ENCODE data around the gene ABCB1.

Gene ABCB1

DNA sequence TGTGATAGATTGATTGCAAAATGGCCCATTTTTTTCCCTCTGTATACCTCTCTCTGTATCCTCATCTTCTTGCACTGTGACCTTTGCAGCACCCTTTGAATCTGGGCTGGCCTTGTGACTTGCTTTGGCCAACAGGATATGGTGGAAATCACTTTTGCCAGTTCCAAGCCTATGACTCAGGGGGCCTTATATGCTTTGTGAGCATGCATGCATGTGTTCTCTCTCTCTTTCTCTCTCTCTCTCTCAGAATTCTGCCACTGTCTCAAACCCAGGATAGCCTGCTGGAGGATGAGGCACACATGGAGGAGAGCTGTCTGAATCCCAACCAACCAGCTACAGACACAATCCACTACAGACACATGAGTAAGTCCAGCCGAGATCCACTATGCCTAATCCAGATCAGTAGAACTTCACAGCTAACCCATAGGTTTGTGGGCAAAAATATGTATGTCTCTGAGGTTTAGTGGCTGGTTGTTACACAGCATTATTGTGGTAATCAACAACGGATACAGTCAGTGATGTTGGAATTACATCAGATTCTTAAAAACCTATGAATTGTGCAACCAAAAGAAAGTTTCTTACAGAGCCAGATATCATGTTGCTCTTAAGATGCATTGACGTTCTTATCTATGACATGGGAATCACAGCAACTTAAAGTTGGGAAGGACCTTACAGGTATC lies 83.4 kb downstream of the ABCB1 start:
- in situ Hi-C loops (cut with MboI; ENCODE audit: low sequenced_read_pairs) = no loop called here

DNA sequence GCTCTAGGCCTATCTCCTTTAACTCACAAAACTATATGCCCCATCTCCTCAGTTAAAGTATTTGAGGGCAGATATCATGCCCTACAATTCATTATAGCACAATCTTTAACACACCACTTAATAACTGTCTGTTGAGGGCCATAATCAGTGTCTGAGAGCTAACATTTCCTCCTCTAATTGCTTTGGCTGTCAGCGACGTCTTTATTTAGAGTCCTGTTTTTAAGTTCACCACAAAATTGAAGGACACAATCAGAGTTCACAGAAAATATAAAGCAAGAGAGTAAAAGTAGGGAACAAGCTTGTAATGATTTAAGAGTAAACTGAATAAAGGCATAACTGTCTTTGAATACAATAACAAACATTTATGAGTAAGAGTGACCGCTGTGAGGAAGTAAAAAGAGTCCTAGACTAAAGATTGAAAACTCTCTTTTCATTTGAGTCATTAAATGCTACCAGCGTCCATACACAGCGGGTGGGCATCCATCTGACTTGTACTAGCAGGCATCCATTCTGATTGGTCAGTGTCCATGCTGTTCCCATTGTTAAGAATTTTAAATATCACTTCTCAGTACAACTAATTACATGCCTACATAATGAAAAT lies 86.8 kb downstream of the ABCB1 start:
- in situ Hi-C loops (cut with MboI; ENCODE audit: low sequenced_read_pairs) = no loop called here

DNA sequence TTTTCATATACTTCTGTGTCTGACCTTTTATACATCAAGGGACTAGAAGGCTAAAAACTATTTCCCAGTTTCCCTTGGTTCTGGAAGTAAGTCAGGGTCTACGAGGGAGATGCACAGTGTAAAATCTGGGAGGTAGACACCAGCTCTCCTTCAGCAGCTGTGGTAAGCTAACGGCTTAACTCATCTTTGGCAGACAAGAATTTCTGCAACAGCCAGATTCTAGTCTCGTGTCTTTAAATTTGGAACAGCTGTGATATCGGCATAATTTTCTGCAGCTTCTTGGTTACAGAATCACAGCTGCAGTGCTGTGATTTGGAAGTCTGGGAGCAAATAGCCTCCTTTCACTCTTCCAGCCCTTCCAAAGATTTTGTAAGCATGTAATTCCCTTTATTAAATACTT lies 87.8 kb downstream of the ABCB1 start:
- in situ Hi-C loops (cut with MboI; ENCODE audit: low sequenced_read_pairs) = no loop called here

DNA sequence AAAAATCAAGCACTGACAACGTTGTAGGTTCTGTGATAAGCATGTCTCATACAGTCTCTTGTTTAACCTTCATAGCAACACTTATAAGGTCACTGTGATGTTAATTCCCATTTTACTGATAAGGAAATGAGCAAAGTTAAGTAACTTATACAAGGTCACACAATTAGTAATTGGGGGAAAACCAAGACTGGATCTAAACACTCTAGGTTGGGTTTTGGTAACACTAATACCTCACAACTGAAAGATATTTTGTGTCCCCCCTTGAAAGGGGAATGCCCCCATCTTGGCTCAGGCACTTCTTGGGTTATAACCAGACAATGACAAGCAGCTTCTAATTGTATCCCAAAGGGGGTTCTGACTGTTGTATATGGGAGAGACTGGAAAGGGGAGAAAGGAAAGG lies 89.2 kb downstream of the ABCB1 start:
- in situ Hi-C loops (cut with MboI; ENCODE audit: low sequenced_read_pairs) = no loop called here

DNA sequence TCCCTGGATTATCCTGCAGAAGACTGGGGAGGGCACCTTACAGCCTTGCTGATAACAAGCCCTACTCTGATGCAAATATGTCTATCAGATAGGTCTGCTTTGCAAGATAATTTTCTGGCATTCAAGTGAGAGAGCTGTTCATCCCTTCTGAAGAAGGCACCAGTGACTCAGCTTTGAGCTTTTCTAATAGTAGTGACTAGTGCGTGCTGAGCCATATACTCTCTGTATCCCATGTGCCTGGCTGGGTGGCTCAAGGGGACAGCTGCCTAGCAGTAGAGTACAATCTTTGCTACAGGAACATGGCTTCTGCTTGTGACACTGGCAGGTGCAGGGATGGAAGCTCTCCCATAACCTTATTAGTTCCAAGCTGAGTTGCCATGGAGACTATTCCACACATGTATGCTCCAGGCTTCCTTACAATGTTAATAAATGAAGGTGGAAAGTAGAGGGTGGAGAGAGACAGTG lies 90.2 kb downstream of the ABCB1 start:
- in situ Hi-C loops (cut with MboI; ENCODE audit: low sequenced_read_pairs) = no loop called here

DNA sequence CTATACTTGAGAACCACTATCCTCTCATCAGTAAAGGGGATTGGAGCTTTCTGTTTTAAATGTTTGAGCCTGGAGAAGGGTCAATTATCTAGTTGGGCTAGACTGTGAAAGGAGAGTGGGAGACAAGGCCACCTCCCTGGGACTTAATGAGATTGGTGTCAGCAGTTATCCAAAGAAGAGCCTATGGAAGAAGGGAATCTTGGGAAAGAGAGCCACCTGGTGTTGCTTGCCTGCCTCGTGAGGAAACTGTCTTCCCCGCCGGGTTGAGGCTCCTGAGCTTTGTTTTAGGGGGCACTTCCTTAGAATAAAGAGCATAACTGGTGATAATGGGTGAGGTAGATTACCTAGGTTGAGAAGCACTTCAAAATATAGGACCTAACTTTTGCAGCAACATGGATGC lies 93.2 kb downstream of the ABCB1 start:
- in situ Hi-C loops (cut with MboI; ENCODE audit: low sequenced_read_pairs) = no loop called here

DNA sequence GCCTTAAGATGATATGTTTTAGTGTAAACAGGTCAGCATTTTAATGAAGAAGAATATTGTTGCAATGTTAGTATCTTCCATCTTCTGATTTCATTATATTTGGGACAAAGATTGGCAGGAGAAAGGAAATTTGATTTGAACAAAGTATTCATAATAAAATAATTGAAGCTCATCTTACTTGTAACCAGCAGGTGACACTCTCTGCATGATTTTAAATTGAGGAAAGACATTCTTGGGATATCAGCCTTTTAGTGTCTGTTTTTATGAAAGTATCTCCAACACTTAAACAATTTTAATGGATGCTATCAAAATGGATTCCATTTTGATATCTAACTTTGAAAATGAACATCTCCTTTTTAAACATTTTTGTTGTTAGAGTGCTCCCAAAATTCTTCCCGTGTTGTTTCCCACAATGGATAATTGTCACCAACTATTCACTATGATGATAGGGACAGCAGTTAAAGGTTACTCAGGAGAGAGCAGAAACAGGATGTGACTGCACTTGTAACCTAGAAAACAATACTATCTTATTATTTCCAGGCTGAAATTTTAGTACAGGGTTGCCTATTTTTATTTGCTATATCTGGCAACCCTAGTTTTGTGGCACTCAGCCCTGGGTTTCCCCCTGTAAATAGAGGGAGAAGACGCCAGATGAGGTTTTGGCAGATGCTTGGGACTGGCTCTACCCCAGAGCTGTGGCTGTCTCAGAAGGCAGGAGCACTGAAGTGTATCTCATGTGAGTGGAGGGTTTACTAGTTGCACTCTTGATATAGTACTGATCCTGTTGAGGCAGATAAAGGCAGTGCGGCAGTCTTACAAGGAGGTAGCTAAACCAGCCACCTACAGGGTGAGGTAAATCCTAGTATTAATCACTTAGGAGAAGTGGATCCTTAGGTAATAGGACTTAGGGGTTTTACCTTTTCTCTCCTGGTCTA lies 94.2 kb downstream of the ABCB1 start:
- in situ Hi-C loops (cut with MboI; ENCODE audit: low sequenced_read_pairs) = no loop called here

DNA sequence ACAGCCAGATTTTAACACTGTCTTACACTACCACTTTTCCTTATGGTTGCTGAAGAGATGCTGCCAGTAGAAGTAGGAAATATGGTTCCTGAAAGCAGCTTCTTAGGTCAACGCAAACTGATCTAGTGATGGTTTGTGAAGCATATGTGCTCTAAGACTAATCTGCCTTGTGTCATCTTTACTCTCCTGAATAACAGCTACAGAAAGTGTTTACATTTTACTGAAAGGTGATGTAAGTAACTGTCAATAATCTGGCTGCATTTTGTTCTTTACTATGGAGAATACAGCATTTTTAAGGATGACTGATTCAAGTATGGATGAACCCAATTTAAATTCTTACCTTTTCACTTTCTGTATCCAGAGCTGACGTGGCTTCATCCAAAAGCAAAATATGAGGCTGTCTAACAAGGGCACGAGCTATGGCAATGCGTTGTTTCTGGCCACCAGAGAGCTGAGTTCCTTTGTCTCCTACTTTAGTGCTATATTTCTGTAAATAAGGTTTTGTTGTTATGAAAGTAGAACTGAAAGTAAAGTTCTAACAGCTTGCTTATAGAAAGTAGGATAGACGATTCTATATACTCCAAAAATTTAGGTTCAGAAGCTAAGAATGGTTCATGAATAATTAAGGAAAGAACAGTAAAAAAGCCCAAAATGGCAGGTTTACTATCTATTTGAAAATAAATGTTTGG lies 95.0 kb downstream of the ABCB1 start:
- in situ Hi-C loops (cut with MboI; ENCODE audit: low sequenced_read_pairs) = no loop called here

DNA sequence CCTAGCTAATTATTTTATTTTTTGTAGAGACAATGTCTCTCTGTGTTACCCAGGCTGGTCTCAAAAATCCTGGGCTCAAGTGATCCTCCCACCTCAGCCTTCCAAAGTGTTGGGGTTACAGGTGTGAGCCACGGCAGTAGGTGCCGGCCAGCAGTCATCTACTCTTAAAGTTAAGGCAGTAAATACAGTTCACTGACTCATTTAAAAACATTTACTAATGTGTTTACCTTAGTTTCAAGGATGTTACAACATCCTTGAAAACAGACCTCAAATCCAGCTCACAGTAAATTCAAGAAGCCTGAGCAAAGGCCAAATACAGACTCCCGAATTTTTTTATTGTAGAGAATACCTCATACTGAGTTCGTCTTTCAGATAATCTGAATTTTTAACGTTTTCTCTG lies 95.6 kb downstream of the ABCB1 start:
- in situ Hi-C loops (cut with MboI; ENCODE audit: low sequenced_read_pairs) = no loop called here

DNA sequence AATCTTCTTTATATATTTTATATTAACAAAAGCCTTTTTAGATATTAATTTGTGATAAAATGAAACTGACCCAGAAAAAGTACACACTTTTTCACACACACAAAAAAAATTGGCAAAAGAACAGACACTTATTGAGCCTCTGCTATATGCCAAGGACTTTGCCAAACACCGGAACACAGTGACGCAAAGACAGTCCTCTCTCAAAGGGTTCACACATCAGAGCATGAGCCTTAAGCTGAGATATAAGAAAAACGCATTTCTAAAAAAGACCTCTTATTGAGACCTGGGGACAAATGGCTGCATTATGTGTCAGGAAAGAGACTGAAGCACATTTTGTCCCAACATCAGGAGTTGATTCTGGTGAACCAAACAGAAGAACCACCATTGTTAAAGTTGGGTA lies 101.2 kb downstream of the ABCB1 start:
- in situ Hi-C loops (cut with MboI; ENCODE audit: low sequenced_read_pairs) = no loop called here

DNA sequence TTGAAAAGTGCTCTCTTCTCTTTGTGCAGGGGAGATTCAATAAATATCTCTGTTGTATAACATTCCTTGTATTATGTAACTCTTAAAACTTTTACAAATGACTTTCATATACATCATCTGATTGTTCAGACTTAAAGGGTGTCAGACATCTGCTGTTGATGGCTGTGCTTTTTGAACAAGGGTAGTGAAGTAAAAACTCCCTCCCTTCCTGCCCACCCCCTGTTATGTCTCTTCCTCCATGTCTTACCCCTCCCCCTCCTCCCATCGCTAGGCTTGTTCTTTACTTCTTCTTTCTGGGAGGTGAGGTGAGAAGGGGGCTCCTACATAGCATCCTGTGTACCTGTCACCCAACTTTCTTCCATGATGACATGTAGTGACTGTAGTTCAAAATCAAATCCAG lies 101.8 kb downstream of the ABCB1 start:
- in situ Hi-C loops (cut with MboI; ENCODE audit: low sequenced_read_pairs) = no loop called here

DNA sequence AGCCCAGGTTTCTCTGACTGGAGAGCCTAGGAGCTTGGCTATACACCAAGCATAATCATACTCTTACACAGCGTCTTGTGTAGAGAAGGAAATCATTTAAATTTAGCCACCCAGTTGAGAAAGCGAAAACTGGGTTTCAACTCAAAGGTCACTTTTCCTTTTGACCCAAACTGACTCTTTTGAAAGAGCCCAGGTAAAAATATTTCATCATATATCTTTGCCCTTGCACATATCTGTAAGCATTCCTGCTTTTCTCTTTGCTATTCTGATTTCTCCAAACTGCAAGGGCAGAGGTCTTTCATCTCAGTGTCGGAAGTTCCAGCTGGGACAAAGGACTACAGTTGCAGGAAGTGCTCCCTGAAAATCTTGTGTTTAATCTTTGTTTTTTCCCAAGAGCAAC lies 103.2 kb downstream of the ABCB1 start:
- in situ Hi-C loops (cut with MboI; ENCODE audit: low sequenced_read_pairs) = no loop called here

DNA sequence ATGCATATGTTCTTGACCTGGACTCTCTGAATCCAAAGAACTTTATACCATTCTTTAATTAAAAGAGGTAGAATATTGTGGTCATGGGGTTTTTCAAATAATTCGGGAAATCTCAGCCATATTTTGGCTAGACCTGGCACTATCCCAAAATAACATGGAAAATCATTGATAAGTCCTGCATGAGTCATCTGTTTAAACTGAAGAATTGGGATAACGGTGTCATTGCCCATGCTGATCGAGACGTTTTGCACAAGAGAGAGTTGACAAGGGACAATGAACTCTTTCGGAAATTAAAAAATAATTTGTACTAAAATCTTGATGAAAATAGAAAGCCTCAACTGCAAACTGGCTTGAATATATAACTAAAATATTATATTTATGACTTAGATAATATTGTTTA lies 105.3 kb downstream of the ABCB1 start:
- in situ Hi-C loops (cut with MboI; ENCODE audit: low sequenced_read_pairs) = no loop called here

DNA sequence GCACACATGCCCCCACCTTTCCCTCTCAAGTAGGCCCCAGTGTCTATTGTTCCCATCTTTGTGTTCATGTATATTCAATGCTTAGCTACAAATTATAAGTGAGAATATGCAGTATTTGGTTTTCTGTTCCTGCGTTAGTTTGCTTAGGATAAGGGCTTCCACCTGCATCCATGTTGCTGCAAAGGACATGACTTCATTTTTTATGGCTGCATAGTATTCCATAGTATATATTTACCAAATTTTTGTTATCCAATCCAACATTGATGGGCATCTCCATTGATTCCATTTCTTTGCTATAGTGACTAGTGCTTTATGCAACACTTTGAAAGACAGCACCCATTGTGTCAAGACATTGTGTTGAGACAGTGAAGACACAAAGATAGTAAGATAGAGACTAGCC lies 106.2 kb downstream of the ABCB1 start:
- in situ Hi-C loops (cut with MboI; ENCODE audit: low sequenced_read_pairs) = no loop called here

DNA sequence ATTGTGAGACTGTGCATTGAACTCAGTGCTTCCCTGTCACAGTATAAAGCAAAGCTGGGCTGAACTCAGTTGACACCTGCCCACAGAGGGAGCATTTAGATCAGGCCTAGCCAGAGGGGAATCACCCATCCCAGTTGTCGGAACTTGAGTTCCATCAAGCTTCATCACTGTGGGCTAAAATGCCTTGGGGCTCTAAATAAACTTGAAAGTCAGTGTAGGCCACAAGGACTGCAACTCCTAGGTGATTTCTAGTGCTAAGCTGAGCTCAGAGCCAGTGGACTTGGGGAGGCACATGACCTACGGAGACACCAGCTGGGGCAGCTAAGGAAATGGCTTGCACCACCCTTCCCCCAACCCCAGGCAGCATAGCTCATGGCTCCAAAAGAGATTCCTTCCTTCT lies 117.6 kb downstream of the ABCB1 start:
- in situ Hi-C loops (cut with MboI; ENCODE audit: low sequenced_read_pairs) = no loop called here

DNA sequence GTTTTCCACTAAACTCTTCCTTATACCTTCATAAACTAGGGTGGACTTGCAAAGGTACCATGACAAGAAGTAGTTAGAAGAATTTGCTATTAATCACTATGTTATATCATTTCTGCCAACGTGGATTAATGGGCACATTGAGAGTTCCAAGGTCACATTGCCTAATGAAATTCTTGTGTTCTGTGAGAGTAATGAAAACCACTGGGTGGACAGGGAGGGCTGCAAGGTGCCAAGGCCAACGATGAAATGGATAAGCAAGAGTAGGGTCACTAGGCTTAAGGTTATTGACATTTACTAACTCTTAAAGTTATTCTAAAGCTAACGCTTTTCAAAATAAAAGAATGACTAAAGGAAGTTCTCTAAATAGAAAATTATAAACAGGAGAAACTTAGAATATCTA lies 118.6 kb downstream of the ABCB1 start:
- in situ Hi-C loops (cut with MboI; ENCODE audit: low sequenced_read_pairs) = no loop called here

DNA sequence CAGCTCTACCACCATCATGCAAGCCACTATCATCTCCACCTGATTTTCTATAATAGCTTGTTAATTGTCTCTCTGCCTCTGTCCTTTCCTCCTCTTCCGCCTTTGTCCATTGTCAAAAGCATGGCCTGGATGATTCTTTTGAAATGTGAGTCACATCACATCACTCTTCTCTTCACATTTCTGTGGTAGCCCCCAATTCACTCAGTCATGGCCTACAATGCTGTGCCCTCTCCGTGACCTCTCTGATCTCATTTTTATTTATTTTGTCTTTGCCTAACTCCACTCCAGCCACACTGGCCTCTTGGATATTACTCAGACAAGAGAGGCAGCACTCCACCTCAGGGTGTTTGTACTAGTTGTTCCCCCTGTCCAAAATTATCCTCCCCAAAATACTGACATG lies 120.3 kb downstream of the ABCB1 start:
- in situ Hi-C loops (cut with MboI; ENCODE audit: low sequenced_read_pairs) = no loop called here

DNA sequence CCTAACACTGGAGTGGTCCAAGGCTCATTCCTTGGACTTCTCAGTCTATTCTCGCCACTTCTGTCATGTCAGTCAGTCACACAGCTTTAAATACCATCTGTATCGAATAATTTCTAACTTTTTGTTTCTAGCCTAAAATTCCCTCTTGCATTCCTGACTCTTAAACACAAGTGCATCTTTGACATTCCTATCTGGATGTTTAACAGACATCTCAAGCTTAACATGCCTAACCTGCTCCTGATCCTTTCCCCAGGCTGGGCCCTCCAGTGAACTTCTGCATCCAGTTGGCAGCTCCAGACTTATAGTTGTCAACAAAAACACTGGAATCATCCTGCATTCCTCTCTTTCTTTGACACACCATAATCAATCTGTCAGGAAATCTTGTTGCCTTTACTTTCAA lies 120.7 kb downstream of the ABCB1 start:
- in situ Hi-C loops (cut with MboI; ENCODE audit: low sequenced_read_pairs) = no loop called here

DNA sequence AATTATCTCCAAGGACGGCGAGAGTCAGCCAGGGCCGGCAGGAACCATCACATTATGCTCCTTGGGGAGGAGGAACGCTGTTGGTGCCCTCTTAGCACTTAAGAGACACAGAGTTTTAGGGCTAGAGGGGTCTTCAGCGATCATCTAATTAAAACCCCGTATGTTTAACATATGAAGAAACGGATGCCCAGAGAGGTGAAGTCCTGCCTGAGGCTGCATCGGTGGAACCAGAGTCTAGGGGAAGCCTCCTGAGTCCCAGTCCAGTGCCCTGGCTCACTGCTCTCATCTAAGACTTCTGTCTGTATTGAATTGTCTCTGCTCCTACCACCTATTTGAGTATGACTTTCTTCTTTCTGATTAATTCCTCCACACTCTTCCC lies 124.5 kb downstream of the ABCB1 start:
- in situ Hi-C loops (cut with MboI; ENCODE audit: low sequenced_read_pairs) = no loop called here

DNA sequence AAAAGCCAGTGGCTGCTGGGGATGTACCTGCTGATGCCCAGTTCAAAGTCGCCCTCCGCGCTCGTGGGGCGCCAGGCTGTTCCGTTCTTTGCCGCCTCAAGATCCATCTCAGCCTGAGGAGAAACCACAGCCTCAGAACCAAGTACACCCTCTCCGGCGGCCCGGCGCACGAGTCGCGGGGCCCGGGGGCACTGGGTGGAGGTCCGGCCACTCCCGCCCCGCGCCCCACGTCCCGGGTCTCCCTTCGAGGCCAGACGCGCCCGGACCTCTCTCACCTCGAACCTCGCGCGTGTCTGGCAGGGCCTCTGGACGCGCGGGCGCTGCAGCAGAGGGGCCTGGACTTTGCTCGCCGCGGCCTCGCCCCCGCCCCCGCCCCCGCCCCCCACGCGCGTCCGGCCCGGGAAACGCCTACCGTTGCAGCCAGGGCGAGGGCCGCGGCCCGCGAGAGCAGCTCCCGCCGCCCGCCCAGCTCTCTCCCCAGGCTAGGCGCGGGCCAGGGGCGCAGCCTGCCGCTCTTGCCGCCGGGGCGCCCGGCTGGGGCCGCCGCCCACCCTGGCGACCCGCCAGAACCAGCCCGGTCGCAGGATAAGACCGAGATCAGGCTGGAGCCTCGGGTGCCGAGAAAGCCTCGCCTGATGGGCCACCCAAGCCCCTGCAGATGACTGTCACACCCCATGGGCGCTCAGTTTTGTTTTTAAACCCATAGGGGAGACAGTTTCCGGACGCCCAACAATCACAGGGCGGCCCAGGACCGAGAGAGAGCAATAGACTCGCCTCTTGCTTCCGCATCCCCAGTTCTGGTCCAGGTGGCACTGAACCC lies 125.1 kb downstream of the ABCB1 start, which contains the start of gene ABCB4:
ABCB4 (minus strand) TSS at position 322 of the 820 bp plus-strand sequence; CDS start at position 107, 215 bp downstream.
- in situ Hi-C loops (cut with MboI; ENCODE audit: low sequenced_read_pairs) = no loop called here

Measured in HL-60/S4 treated with retinoic acid at 250 ng/mL for 4 days and 3 days (cell line).